Measurements from ENCODE around the gene LANCL3.
"Not testable (repeated sequence)": the region's sequence is repeated elsewhere in the genome, so short reads cannot be mapped to it uniquely, and the experiment has no call there.

DNA sequence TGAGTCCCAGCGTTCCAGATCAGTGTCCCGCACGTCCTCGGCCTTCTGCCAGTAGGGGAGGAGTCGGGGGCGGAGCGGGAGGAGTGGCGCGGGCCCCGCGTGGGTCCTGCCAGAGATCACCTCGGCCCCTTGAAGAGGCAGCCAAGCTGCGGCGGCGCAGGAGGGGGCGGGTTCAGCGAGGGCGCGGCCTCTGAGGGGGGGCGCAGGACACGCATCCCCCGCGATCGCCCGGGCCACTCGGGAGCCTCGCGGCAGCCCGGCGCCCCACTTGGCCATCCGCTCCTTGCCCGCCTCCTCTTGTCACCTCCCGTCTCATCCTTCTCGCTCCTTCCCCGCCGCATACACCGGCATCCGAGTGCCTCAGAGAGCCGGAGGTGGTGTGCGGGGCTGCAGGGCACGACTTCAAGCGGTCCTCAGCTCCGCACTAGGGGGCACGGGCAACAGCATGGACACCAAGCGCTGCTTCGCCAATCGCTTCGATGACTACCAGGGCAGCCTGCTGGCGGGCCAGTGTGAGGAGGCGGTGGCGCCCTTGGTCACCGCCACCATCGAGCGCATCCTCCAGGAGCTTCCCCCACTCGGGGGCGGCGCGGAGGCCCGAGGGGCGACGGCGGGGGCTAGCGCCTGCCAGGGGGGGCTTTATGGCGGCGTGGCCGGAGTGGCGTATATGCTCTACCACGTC lies at the start of gene LANCL3:
- TF ChIP-seq, protein P1, sequence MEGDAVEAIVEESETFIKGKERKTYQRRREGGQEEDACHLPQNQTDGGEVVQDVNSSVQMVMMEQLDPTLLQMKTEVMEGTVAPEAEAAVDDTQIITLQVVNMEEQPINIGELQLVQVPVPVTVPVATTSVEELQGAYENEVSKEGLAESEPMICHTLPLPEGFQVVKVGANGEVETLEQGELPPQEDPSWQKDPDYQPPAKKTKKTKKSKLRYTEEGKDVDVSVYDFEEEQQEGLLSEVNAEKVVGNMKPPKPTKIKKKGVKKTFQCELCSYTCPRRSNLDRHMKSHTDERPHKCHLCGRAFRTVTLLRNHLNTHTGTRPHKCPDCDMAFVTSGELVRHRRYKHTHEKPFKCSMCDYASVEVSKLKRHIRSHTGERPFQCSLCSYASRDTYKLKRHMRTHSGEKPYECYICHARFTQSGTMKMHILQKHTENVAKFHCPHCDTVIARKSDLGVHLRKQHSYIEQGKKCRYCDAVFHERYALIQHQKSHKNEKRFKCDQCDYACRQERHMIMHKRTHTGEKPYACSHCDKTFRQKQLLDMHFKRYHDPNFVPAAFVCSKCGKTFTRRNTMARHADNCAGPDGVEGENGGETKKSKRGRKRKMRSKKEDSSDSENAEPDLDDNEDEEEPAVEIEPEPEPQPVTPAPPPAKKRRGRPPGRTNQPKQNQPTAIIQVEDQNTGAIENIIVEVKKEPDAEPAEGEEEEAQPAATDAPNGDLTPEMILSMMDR (IDR thresholded peaks at IDR 0.05 in 4 of 5, conservative IDR thresholded peaks at IDR 0.05 in 1 of 5): not testable (repeated sequence)
- not testable (repeated sequence) for TF ChIP-seq POLR2A (IDR thresholded peaks at IDR 0.05)
